ENCODE results near the gene SULT1A2.
"Not testable (repeated sequence)": the region's sequence is repeated elsewhere in the genome, so short reads cannot be mapped to it uniquely, and the experiment has no call there.

Gene SULT1A2

GRCh38 chr16:28608867-28609596 lies 12.2 kb upstream of the SULT1A2 start:
- DNase-seq: not testable (repeated sequence)

- not testable (repeated sequence) for DNase-seq
Measured at GRCh38 chr16:28608496-28608808, 11.6 kb upstream of the SULT1A2 start.

GRCh38 chr16:28607681-28608495 lies 11.0 kb upstream of the SULT1A2 start:
- not testable (repeated sequence) for DNase-seq

GRCh38 chr16:28607116-28607623 lies 10.3 kb upstream of the SULT1A2 start:
- DNase-seq: no peak

- no peak for DNase-seq
Measured at GRCh38 chr16:28606291-28607115, 9.7 kb upstream of the SULT1A2 start.

- DNase-seq: no peak
Measured at GRCh38 chr16:28604186-28604565, 7.3 kb upstream of the SULT1A2 start.

- DNase-seq: no peak
Measured at GRCh38 chr16:28603381-28604185, 6.7 kb upstream of the SULT1A2 start.

- DNase-seq: no peak
Measured at GRCh38 chr16:28602529-28602928, 5.7 kb upstream of the SULT1A2 start.

- DNase-seq: not testable (repeated sequence)
Measured at GRCh38 chr16:28602062-28602461, 5.2 kb upstream of the SULT1A2 start.

GRCh38 chr16:28601589-28601988 lies 4.7 kb upstream of the SULT1A2 start:
- not testable (repeated sequence) for DNase-seq

- DNase-seq: not testable (repeated sequence)
Measured at GRCh38 chr16:28600965-28601364, 4.1 kb upstream of the SULT1A2 start.

GRCh38 chr16:28599377-28600285 lies 2.8 kb upstream of the SULT1A2 start:
- DNase-seq: not testable (repeated sequence)

GRCh38 chr16:28597692-28598261 lies 927 bp upstream of the SULT1A2 start:
- DNase-seq: no peak

- no peak for DNase-seq
Measured at GRCh38 chr16:28596115-28596630, 677 bp downstream of the SULT1A2 start.

- DNase-seq: not testable (repeated sequence)
Measured at GRCh38 chr16:28595451-28595850, 1.4 kb downstream of the SULT1A2 start.

GRCh38 chr16:28592979-28593553 lies 3.8 kb downstream of the SULT1A2 start:
- DNase-seq: no peak

GRCh38 chr16:28592511-28592910 lies 4.3 kb downstream of the SULT1A2 start:
- DNase-seq: no peak

- DNase-seq: no peak
Measured at GRCh38 chr16:28591355-28591754, 5.5 kb downstream of the SULT1A2 start.

GRCh38 chr16:28590384-28591340 lies 6.2 kb downstream of the SULT1A2 start:
- no peak for DNase-seq
